Nephron progenitor cell (in vitro differentiated cells): Measurements from ENCODE around the gene NFASC.

Experiments used
- DNase-seq: peaks from one replicate; pipeline ENCODE4 v3.0.0; 2021
- H3K27ac Mint-ChIP-seq: 2 replicates; pipeline ENCODE4 v1.8.0; 2021; ENCODE audit warnings: mild to moderate bottlenecking, moderate library complexity, mixed read lengths
- H3K27me3 Mint-ChIP-seq: 2 replicates; pipeline ENCODE4 v1.8.0; 2021; ENCODE audit warnings: mild to moderate bottlenecking, low read depth, mixed read lengths; ENCODE audit not compliant: poor library complexity
- H3K36me3 Mint-ChIP-seq: 2 replicates; pipeline ENCODE4 v1.8.0; 2021; ENCODE audit warnings: low read depth, mixed read lengths
- H3K4me1 Mint-ChIP-seq: 2 replicates; pipeline ENCODE4 v1.8.0; 2021; ENCODE audit warnings: mixed read lengths
- H3K4me3 Mint-ChIP-seq: 2 replicates; pipeline ENCODE4 v1.8.0; 2021; ENCODE audit warnings: mild to moderate bottlenecking, moderate library complexity, mixed read lengths
- H3K9me3 Mint-ChIP-seq: 2 replicates; pipeline ENCODE4 v1.8.0; 2021; ENCODE audit warnings: mild to moderate bottlenecking, moderate library complexity, mixed read lengths
- CTCF ChIP-seq: fragments of 200-600 bp; sonication (generic); IDR thresholded peaks from 2 replicates; pipeline ENCODE4 v1.5.0; 2021; ENCODE audit warnings: antibody characterized with exemption

NFASC gene

GRCh38 chr1:204868340-204868700 lies 2.3 kb upstream of the NFASC start:
- Mint-ChIP-seq H3K36me3 (no peaks in the 10 kb centered on the region), H3K9me3 (no peaks in the 10 kb centered on the region), H3K27ac (no peak overlapping the region), H3K27me3 (peaks cover 12% of the 10 kb centered on the region), H3K4me1 (no peaks in the 10 kb centered on the region), H3K4me3 (no peak overlapping the region)
- no peak for TF ChIP-seq CTCF
- no peak for DNase-seq

- no peak for TF ChIP-seq CTCF
- DNase-seq: no peak
- H3K4me3 Mint-ChIP-seq: no peak overlapping the region
- no peaks in the 10 kb centered on the region for H3K36me3 Mint-ChIP-seq
- no peaks in the 10 kb centered on the region for H3K4me1 Mint-ChIP-seq
- H3K27me3 Mint-ChIP-seq: peaks cover 6% of the 10 kb centered on the region
- no peak overlapping the region for H3K27ac Mint-ChIP-seq
- no peaks in the 10 kb centered on the region for H3K9me3 Mint-ChIP-seq
These were observed 1.6 kb upstream of the NFASC start for GRCh38 chr1:204869097-204869496.

- Mint-ChIP-seq H3K27me3 (peaks cover 6% of the 10 kb centered on the region), H3K9me3 (no peaks in the 10 kb centered on the region), H3K4me3 (no peak overlapping the region), H3K36me3 (no peaks in the 10 kb centered on the region), H3K4me1 (no peaks in the 10 kb centered on the region), H3K27ac (no peak overlapping the region)
- no peak for DNase-seq
- TF ChIP-seq CTCF: no peak
These were observed 859 bp downstream of the NFASC start for GRCh38 chr1:204871405-204872037.

GRCh38 chr1:204872262-204872881 lies 1.7 kb downstream of the NFASC start:
- Mint-ChIP-seq H3K4me1 (no peaks in the 10 kb centered on the region), H3K4me3 (no peak overlapping the region), H3K36me3 (no peaks in the 10 kb centered on the region), H3K27me3 (peaks cover 2% of the 10 kb centered on the region), H3K27ac (no peak overlapping the region), H3K9me3 (no peaks in the 10 kb centered on the region)
- no peak for TF ChIP-seq CTCF
- DNase-seq: no peak

GRCh38 chr1:204873176-204873575 lies 2.5 kb downstream of the NFASC start:
- Mint-ChIP-seq H3K4me3 (no peak overlapping the region), H3K27ac (no peak overlapping the region), H3K36me3 (no peaks in the 10 kb centered on the region), H3K9me3 (no peaks in the 10 kb centered on the region), H3K4me1 (no peaks in the 10 kb centered on the region), H3K27me3 (no peaks in the 10 kb centered on the region)
- no peak for DNase-seq
- TF ChIP-seq CTCF: no peak

GRCh38 chr1:204873714-204874113 lies 3.1 kb downstream of the NFASC start:
- H3K27me3 Mint-ChIP-seq: no peaks in the 10 kb centered on the region

More at GRCh38 chr1:204873714-204874113, 3.1 kb downstream of the NFASC start:
- Mint-ChIP-seq H3K36me3 (no peaks in the 10 kb centered on the region), H3K9me3 (no peaks in the 10 kb centered on the region), H3K4me1 (peaks cover 5% of the 10 kb centered on the region), H3K4me3 (no peak overlapping the region), H3K27ac (no peak overlapping the region)
- no peak for TF ChIP-seq CTCF
- no peak for DNase-seq
